Bronchial epithelial cell (primary cell): Measurements from ENCODE around the gene PTPRD. TPM values are rescaled to one million over a fixed set of nuclear protein-coding genes. Genes with fewer than 3 reads are reported as not detected.

Experiments used
- DNase-seq: peaks from one replicate; pipeline ENCODE4 v3.0.0-alpha.2; 2010; ENCODE audit warnings: low read depth
- FAIRE-seq: peaks from 2 replicates; lab custom pipeline; 2011; peaks lifted over from hg19 to GRCh38; lab: Jason Lieb, UNC
- H3K27me3 ChIP-seq: 2 replicates; pipeline ENCODE4 v1.5.1; 2011; ENCODE audit warnings: low read length; ENCODE audit not compliant: control insufficient read depth, insufficient read depth
- H3K36me3 ChIP-seq: 2 replicates; pipeline ENCODE4 v1.5.1; 2011; ENCODE audit warnings: low read length; ENCODE audit not compliant: control insufficient read depth, insufficient read depth
- H3K4me3 ChIP-seq: 2 replicates; pipeline ENCODE4 v1.5.1; 2011; ENCODE audit warnings: mild to moderate bottlenecking, low read depth, low read length, control low read depth
- CTCF ChIP-seq: IDR thresholded peaks from 2 replicates; pipeline ENCODE4 v1.5.1; 2011; ENCODE audit warnings: mild to moderate bottlenecking, moderate library complexity, low read length, control low read depth, inconsistent platforms; ENCODE audit not compliant: insufficient read depth, severe bottlenecking
- total RNA-seq: library from RNA; depleted of rRNA; stranded (reverse); fragments of >200 nt; gene quantifications from 2 replicates; pipeline ENCODE4 v1.2.1, GENCODE V29; 2014

Gene PTPRD
- total RNA-seq, 1 donor from 2014 or later: 2.9 TPM

- DNase-seq (no peak), FAIRE-seq (no peak)
- Histone ChIP-seq H3K36me3 (no peaks in the 10 kb centered on the region), H3K4me3 (no peak overlapping the region), H3K27me3 (no peaks in the 10 kb centered on the region)
- TF ChIP-seq CTCF: no peak
These were observed 559.9 kb downstream of the PTPRD start for GRCh38 chr9:10052916-10053315.

GRCh38 chr9:10052181-10052580 lies 560.6 kb downstream of the PTPRD start:
- no peak for DNase-seq
- Histone ChIP-seq H3K27me3 (no peaks in the 10 kb centered on the region), H3K36me3 (no peaks in the 10 kb centered on the region), H3K4me3 (no peak overlapping the region)
- no peak for FAIRE-seq
- no peak for TF ChIP-seq CTCF

GRCh38 chr9:10050016-10050415 lies 562.8 kb downstream of the PTPRD start:
- Histone ChIP-seq H3K27me3 (no peaks in the 10 kb centered on the region), H3K36me3 (no peaks in the 10 kb centered on the region), H3K4me3 (no peak overlapping the region)
- DNase-seq (peak; percentile 75), FAIRE-seq (no peak)
- TF ChIP-seq CTCF: no peak

GRCh38 chr9:10048994-10049393 lies 563.8 kb downstream of the PTPRD start:
- DNase-seq (no peak), FAIRE-seq (no peak)
- no peak for TF ChIP-seq CTCF
- Histone ChIP-seq H3K4me3 (no peak overlapping the region), H3K36me3 (no peaks in the 10 kb centered on the region), H3K27me3 (no peaks in the 10 kb centered on the region)

GRCh38 chr9:10045598-10045997 lies 567.2 kb downstream of the PTPRD start:
- no peak for FAIRE-seq
- DNase-seq: peak; percentile 64
- H3K27me3 ChIP-seq: no peaks in the 10 kb centered on the region
- peak; percentile 33 for TF ChIP-seq CTCF
- no peak overlapping the region for H3K4me3 ChIP-seq
- no peaks in the 10 kb centered on the region for H3K36me3 ChIP-seq

- FAIRE-seq: no peak
- H3K4me3 ChIP-seq: no peak overlapping the region
- TF ChIP-seq CTCF: no peak
- no peaks in the 10 kb centered on the region for H3K36me3 ChIP-seq
- DNase-seq: no peak
- H3K27me3 ChIP-seq: no peaks in the 10 kb centered on the region
These were observed 571.0 kb downstream of the PTPRD start for GRCh38 chr9:10041726-10042229.
